Bone marrow (tissue), 2 donors: ENCODE measurements around the gene MYO15B.

Experiments
- DNase-seq, 2 donors: peaks; one replicate each; lab custom pipeline; 2025; lab: John Stamatoyannopoulos, UW

MYO15B gene

DNA sequence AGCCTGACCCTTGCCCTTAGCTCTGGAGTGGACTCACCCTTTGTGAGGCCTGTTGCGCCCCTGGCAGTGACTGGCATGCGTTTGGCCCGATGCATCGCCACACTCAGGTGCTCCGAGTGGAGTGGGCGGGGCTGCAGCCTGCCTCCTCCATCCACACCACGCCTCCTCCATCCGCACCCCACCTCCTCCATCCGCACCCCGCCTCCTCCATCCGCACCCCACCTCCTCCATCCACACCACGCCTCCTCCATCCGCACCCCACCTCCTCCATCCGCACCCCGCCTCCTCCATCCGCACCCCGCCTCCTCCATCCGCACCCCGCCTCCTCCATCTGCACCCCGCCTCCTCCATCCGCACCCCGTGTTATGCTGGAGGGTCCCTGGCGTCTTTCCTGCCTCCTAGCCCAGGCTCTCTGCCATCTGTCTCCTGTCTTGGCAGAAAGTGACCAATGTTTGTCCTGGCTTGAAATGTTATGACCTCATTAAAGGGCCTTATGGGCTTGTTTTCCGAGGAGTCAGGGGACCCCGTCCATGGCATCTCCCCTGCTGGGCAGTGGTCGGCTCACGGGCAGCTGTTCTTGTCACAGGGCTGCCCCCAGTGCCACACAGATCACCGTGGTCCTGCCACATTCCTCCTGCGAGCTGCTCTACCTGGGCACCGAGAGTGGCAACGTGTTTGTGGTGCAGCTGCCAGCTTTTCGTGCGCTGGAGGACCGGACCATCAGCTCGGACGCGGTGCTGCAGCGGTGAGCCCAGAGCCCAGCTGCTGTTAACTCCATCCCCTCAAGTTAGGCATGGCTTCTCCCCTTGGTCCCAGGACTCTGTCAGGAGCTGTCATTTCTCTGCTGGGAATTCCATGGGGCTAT, 28.7 kb upstream of the MYO15B start:
- no peak for DNase-seq

DNA sequence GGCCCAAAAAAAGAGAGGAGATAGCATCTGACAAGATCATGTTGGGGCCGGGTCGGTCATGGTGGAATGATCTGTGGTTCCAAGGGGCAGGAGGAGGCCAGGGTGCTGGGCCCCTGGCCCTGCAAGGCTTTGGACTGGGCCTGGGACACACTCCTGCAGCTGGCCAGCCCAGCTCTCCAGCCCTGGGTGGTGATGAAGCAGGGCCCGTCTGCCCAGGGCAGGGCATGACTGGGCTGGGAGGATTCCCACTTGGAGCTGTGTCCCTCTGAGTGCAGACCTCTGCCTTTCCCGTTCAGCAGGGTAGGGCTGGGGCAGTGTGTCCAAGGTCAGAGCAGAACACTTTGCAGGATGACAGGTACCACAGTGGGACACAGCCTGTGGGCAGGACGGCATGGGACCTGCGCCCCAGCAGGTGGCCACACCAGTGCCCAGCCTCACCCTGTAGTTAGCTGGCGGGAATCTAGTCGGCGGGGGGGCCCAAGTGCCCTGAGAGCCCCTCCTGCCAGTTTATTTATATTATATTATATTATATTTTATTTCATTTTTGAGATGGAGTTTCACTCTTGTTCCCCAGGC, 27.6 kb upstream of the MYO15B start:
- DNase-seq = no peak

DNA sequence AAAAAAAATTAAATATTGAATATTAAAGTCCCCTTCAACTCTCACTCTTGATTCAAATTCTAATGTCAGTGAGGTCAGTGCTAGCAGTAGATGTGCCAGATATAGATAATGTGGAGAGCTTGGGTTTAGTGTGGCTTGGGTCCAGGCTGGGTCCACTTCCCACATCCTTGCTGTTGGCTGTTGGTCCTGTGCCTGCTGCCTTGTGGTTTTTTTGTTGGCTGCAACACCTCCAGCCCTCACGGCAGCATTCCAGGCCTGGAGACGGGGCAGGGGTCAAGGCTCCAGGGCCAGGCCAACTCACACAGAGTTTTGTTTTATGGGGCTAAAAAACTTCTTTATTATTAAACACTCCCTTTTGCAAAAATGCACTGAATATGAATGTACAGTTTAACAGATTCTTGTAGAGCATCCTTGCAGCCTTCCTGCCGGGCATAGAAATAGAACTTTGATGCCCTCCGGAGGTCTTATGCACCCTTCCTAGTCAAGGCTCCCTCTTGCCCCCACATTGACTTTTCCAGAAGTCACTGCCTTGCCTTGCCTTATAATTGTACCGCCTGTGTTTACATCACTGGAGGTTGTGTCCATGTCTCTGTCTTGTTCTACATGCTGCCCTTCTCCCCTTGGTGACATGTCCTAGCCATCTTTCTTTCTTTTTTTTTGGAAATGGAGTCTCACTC, 25.5 kb upstream of the MYO15B start:
- DNase-seq = no peak

DNA sequence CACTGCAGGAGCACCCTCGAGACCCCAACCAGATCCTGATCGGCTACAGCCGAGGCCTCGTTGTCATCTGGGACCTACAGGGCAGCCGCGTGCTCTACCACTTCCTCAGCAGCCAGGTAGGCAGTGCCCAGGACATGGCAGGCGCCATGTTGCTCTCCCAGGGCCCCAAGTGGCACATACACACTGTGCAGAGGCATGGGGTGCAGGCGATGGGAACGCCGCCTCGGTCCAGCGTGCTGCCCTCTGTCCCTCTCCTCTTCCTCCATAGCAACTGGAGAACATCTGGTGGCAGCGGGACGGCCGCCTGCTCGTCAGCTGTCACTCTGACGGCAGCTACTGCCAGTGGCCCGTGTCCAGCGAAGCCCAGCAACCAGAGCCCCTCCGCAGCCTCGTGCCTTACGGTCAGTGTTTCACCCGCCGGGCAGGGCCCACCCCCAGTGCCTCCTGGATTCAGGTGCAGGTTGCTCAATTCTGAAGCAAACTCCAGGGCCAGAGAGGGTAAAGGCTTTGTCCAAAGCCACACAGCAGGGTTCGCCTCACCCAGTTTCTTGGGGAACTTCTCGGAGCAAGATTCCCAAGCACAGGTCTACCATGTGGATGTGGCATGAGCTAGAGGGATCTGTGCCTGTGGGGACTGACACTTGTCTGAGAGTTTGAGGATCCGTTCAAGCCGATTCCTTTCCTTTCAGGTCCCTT, 24.4 kb upstream of the MYO15B start:
- DNase-seq = no peak

DNA sequence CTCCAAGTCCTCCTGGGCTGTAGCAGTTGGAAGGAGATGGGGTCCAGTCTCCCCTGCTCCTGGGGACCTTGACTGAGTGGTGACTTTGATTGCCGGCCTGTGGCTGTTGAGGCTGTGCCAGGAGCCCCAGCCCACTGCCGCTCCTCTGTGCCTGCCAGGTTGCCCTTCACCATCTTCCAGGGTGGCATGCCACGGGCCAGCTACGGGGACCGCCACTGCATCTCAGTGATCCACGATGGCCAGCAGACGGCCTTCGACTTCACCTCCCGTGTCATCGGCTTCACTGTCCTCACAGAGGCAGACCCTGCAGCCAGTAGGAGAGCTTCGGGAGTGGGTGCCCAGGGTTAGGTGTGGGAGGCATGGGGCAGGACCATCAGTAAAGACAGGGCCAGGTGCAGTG, 23.4 kb upstream of the MYO15B start:
- DNase-seq = no peak

DNA sequence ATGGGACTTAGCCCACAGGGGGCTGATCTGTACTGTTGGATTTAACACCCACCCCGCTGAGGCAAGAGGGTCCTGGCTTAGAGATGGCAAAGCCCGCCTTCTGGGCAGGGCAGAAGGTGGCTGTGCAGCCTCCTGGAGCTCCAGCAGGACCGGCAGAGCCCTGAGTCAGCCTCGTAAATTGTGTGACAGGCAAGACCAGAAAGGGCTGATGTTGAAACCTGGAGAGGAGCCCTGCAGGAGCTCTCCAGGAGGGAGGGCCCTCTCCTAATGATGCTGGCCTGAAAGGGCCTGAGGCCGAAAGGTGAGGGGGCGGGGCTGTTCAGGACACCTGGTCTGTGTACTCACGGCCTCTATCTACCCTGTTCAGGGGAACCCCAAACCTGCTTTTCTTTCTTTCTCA, 22.5 kb upstream of the MYO15B start:
- no peak for DNase-seq

DNA sequence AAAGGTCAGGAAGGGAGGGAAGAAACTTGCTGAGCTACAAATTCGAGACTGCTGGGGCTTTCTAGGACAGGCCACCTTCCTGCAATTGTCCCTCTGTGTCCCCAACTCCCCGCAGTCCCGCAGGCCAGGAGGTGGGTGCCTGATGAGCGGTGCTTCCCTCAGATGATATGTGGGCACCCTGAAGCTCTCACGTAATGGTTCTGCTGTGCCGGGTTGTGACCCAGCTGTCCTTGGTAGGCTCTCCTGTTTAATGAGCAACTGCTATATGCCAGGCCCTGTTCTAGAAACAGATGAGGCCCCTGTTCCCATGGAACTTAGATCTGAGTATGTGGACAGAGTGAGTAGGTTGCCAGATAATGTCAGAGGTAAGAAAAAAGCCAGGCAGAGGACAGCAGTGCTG, 22.0 kb upstream of the MYO15B start:
- no peak for DNase-seq

DNA sequence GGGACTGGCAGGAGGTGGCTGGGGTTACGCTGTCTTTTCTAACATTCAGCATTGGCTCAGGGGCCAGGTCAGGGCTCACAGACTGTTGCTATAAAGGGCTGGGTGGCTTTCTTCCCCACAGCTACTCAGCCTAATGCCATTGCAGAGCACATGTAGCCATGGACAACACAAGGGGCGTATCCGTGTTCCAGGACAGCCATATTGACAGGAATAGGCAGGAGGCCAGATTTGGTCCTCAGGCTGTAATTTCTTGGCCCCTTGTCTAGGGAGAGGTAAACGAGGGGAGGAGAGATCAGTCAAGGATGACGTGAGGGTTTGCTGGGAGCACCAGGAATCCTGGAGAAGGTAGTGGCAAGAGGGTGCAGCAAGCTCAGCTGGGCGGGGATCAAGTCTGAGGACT, 21.2 kb upstream of the MYO15B start:
- no peak for DNase-seq

DNA sequence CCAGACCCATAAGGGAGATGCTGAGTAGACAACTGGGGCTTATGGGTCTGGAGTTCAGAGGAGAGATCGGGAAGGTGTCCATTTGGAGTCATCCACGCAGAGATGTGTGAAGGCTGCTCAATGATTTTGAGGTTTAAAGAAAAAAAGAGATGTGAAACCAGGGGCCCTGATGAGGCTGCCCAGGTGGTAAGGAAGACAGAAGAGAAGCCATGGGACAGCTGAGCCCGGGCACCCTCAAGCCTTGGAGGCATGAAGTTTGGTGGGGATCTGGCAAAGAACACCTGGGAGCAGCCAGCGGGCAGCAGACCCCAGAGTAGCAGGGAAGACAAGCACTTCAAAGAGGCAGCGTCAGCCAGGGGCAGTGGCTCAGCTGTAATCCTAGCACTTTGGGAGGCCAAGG, 20.8 kb upstream of the MYO15B start:
- no peak for DNase-seq

DNA sequence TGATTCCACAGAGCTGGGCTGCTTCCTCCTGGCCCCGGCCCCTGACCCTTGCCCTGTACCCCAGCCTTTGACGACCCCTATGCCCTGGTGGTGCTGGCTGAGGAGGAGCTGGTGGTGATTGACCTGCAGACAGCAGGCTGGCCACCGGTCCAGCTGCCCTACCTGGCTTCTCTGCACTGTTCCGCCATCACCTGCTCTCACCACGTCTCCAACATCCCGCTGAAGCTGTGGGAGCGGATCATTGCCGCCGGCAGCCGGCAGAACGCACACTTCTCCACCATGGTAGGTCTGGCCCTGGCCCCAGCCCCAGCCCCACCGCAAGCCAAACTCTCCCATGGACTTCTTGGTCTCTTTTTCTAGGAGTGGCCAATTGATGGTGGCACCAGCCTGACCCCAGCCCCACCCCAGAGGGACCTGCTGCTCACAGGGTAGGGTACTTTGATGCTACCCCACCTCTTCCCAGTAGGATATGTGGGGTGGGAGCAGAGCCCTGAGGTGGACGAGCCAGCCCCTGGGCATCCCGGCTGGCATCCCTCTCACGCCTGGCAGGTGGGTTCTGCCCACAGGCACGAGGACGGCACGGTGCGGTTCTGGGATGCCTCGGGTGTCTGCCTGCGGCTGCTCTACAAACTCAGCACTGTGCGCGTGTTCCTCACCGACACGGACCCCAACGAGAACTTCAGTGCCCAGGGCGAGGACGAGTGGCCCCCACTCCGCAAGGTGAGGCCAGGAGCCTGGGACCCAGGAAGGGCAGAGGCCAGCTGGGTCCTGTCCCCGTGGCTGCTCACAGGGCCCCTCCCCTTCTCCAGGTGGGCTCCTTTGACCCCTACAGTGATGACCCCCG, 19.0 kb upstream of the MYO15B start:
- no peak for DNase-seq

DNA sequence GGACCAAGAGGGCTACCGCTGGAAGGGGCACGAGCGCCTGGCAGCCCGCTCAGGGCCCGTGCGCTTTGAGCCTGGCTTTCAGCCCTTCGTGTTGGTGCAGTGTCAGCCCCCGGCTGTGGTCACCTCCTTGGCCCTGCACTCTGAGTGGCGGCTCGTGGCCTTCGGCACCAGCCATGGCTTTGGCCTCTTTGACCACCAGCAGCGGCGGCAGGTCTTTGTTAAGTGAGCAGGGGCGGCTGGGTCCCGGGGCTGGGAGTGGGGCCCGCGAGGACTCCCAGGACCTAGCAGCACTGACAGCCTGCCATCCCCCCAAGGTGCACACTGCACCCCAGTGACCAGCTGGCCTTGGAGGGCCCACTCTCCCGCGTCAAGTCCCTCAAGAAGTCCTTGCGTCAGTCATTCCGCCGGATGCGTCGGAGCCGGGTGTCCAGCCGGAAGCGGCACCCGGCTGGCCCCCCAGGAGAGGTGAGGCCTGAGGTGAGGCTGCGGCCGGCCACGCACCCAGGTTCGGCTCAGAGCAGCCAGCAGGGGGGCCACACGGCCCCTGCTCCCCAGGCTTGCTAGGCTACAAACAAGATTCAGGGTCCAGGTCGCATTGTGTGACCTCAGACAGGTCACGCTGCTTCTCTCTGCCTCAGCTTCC, 17.4 kb upstream of the MYO15B start:
- no peak for DNase-seq

DNA sequence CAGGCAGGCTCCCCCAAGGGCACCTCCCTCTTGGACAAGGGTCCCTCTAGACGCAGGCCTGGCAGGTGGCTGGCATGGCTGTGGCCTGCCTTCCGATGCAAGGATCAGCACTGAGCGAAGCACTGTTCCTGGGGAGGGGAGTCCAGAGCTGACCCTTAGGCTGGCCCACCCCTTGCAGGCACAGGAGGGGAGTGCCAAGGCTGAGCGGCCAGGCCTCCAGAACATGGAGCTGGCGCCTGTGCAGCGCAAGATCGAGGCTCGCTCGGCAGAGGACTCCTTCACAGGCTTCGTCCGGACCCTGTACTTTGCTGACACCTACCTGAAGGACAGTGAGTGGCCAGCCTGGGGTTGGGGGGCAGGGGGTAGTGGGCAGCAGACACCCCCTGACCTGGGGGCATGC, 16.8 kb upstream of the MYO15B start:
- no peak for DNase-seq

DNA sequence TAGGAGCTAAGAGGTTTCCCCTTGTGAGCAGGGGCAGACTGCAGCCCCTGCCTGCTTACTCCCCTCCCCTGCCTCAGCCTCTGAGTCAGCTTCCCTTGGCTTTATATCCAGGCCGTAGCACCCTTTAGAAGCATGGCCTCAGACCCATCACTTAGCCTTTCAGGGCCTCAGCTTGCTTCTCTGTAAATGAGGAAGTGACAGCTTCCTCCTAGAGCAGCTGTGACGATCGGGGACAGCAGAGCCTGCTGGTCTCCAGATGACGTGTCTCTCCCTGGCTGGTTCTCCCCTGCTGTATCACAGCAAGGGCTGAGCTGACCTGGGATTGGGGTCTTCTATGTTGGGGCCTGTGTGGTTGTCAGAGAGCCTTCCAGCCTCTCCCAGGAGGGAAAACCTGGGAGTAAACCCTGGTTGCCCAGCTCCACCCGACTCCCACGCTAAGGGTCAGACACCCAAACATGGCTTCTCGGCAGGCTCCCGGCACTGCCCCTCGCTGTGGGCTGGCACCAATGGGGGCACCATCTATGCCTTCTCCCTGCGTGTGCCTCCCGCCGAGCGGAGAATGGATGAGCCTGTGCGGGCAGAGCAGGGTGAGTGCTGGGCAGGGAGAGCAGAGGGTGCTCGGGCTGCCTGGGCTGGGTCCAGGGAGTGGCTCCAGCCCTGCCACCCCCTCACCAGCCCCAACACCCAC, 16.3 kb upstream of the MYO15B start:
- DNase-seq = peak; percentile 41 to 97

DNA sequence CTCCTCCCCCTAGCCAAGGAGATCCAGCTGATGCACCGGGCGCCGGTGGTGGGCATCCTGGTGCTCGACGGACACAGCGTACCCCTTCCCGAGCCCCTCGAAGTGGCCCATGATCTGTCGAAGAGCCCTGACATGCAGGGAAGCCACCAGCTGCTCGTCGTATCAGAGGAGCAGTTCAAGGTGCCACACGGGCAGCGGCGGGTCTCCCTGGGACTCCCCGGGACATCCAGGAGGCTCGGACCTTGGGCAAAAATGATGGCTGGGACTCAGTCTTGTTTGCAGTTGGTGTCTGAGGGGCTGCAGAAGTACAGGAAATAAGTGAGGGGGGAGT, 15.8 kb upstream of the MYO15B start:
- no peak for DNase-seq

DNA sequence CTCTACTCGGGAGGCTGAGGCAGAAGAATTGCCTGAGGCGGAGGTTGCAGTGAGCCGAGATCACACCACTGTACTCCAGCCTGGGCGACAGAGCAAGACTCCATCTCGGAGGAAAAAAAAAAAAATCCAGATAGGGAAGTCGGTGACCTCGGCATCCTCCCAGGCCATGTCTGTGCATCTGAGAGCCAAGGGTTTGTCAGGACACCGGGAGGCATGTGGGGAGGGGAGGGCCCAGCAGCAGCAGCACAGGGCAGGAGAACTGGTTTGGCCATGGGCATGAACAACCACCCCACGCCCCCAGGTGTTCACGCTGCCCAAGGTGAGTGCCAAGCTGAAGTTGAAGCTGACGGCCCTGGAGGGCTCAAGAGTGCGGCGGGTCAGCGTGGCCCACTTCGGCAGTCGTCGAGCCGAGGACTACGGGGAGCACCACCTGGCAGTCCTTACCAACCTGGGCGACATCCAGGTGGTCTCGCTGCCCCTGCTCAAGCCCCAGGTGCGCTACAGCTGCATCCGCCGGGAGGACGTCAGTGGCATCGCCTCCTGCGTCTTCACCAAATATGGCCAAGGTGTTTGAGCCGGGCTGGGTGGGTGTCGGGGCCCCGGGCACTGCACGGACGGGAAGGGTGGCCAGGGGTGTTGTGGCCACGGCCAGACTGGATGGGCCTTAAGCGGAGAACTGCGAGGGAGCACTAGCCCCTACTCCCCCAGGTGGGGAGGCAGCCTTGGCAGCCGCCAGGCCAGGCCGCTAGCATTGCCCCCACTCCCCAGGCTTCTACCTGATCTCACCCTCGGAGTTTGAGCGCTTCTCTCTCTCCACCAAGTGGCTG, 14.7 kb upstream of the MYO15B start:
- no peak for DNase-seq

DNA sequence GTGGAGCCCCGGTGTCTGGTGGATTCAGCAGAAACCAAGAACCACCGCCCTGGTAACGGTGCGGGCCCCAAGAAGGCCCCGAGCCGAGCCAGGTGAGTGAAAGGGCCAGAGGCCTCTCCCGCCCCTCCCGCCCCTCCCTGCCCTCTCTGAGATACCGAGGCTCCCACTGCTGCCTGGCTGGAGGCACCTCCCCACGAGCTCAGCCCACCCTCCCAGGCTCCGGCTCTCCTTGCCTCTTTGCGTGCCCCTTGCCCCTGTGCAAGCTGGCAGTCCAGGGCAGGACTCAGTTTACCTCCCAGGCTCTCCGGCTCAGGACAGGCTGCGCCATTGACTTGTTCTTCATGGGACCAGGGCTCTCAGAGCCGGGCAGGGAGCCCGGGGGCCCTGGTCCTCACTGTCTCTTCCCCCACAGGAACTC, 14.1 kb upstream of the MYO15B start:
- no peak for DNase-seq

DNA sequence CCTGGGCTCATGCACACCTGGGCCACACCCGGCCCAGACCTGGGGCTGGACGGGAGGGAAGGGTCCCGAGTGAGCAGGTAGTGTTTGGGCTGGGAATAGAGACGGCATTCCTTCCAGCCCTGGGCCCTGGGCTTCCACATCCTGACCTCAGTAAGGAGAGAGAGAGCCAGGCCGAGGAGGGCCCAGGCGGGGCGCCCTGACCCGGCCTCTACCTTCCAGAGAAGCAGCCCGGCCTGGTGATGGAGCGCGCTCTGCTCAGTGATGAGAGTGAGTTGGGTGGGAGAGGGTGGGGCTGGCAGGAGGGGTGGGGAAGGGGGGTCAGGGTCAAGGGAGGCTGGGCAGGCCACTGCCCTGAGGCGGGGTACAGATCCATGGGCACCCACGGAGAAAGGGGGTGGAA, 13.6 kb upstream of the MYO15B start:
- DNase-seq = no peak

DNA sequence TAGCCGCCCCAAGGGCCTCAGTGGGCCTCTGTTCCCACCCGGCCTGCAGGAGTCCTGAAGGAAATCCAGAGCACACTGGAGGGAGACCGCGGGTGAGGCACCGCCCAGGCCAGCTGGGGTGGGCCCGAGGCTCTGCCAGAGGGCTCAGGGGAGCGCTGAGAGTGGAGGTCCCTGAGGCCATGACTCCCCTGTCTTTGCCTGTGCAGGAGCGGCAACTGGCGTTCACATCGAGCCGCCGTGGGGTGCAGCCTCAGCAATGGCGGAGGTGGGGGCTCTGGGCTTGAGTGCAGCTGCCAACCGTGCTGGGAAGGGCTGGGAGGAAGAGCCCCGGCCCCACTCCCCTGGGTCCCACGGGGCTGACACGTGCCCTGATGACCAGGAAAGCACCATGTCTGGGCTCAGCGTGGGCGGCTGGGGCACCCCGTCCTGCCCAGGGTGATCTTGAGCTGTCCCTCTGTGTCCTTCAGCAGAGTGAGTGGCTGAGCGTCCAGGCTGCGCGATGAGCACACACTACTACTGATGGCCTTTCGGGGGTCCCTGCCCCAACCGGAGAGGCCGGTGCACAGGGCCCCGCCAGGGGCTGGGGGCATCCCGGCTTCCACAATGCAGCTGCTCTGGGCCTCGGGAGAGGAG, 13.1 kb upstream of the MYO15B start:
- DNase-seq = no peak

DNA sequence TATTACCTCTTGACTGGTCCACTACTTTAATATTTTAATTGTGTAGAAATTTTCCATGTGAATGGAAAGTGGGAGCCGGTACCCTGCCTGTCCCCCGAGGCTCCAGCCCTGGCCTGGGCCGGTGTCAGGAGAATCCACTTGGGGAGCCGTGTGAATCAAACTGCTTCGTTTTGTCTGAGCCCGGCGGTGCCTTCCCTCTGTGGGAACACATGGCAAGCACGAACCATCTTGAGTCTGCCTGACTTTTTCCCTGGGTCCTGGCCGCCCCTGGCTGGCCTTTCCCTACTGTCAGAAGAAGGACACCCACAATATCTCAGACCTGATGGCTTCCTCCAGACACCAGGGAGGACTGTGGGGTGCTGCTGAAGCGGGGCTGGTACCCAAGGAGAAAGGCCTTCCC, 12.4 kb upstream of the MYO15B start:
- no peak for DNase-seq
